Tibial artery (tissue), 4 donors: ENCODE data around the gene TFPI2.
"Not testable (repeated sequence)": the region's sequence is repeated elsewhere in the genome, so short reads cannot be mapped to it uniquely, and the experiment has no call there.

Experiments
- DNase-seq, 2 donors: peaks; one replicate each; pipeline ENCODE4 v3.0.0-alpha.2; 2019
- H3K27ac ChIP-seq, 2 donors: fragments of 200-600 bp; sonication (generic) in 1 of 2; 1 replicate in 1 of 2; 2 replicates in 1 of 2; pipeline ENCODE4 v1.5.1; 2018 to 2019; ENCODE audit warnings: mild to moderate bottlenecking in 1 of 2
- H3K27me3 ChIP-seq, 2 donors: fragments of 200-600 bp; sonication (generic) in 1 of 2; one replicate each; pipeline versions ENCODE4 v1.5.1 to v1.6.0; 2016 to 2019
- H3K36me3 ChIP-seq, 3 donors: fragments of 200-600 bp; sonication (generic) in 2 of 3; one replicate each; pipeline ENCODE4 v1.5.1; 2016 to 2019; ENCODE audit warnings: mild to moderate bottlenecking in 2 of 3
- H3K4me1 ChIP-seq, 4 donors: fragments of 200-600 bp; sonication (generic) in 2 of 4; 1 replicate in 3 of 4; 2 replicates in 1 of 4; pipeline ENCODE4 v1.5.1; 2016 to 2019
- H3K4me3 ChIP-seq, 2 donors: fragments of 200-600 bp; sonication (generic) in 1 of 2; 1 replicate in 1 of 2; 2 replicates in 1 of 2; pipeline ENCODE4 v1.5.1; 2018 to 2019; ENCODE audit warnings: mild to moderate bottlenecking in 2 of 2
- H3K9me3 ChIP-seq, 3 donors: fragments of 200-600 bp; sonication (generic) in 1 of 3; one replicate each; pipeline ENCODE4 v1.5.1; 2016 to 2019
- CTCF ChIP-seq, 2 experiments: fragments of 200-600 bp in 1 of 2; fragments of 450-650 bp in 1 of 2; IDR thresholded peaks; one replicate each; pipeline ENCODE4 v1.5.1; 2017 to 2019; ENCODE audit warnings: antibody characterized with exemption in 2 of 2, mild to moderate bottlenecking in 1 of 2, moderate library complexity in 1 of 2
- intact Hi-C: fragments of 100-400 bp; cut with DNase I; formaldehyde crosslinking; loops from one replicate; pipeline ENCODE4 v1.15.0; 2023; ENCODE audit warnings: low total_unique reads

Gene TFPI2

GRCh38 chr7:93914581-93915066, 24.1 kb upstream of the TFPI2 start:
- Histone ChIP-seq H3K36me3 (no peaks in the 10 kb centered on the region), H3K9me3 (no peaks in the 10 kb centered on the region), H3K4me3 (no peak overlapping the region), H3K4me1 (peaks cover 0 to 7% (median 2%) of the 10 kb centered on the region in 4 donors), H3K27ac (no peak overlapping the region), H3K27me3 (no peaks in the 10 kb centered on the region)
- intact Hi-C loops: no loop called here
- DNase-seq: no peak
- TF ChIP-seq CTCF (IDR thresholded peaks at IDR 0.05): no peak

GRCh38 chr7:93913197-93913596, 22.6 kb upstream of the TFPI2 start:
- H3K4me1 ChIP-seq: peaks cover 0 to 7% (median 2%) of the 10 kb centered on the region in 4 donors
- no peaks in the 10 kb centered on the region for H3K36me3 ChIP-seq
- DNase-seq: no peak
- no peak for TF ChIP-seq CTCF (IDR thresholded peaks at IDR 0.05)
- no peaks in the 10 kb centered on the region for H3K27me3 ChIP-seq
- H3K27ac ChIP-seq: no peak overlapping the region
- intact Hi-C loops: no loop called here
- no peaks in the 10 kb centered on the region for H3K9me3 ChIP-seq
- H3K4me3 ChIP-seq: no peak overlapping the region

GRCh38 chr7:93911661-93912060, 21.1 kb upstream of the TFPI2 start:
- H3K4me1 ChIP-seq, H3K9me3 ChIP-seq, intact Hi-C loops, DNase-seq, H3K4me3 ChIP-seq, H3K27ac ChIP-seq, H3K27me3 ChIP-seq, H3K36me3 ChIP-seq: not testable (repeated sequence)

GRCh38 chr7:93911242-93911641, 20.7 kb upstream of the TFPI2 start:
- not testable (repeated sequence) for DNase-seq, H3K9me3 ChIP-seq

GRCh38 chr7:93910076-93910994, 19.8 kb upstream of the TFPI2 start:
- Histone ChIP-seq H3K4me3 (no peak overlapping the region), H3K27me3 (no peaks in the 10 kb centered on the region), H3K9me3 (no peaks in the 10 kb centered on the region), H3K4me1 (peaks cover 0 to 7% (median 2%) of the 10 kb centered on the region in 4 donors), H3K27ac (no peak overlapping the region), H3K36me3 (no peaks in the 10 kb centered on the region)
- intact Hi-C loops: no loop called here
- DNase-seq: peak in 1 of 2 donors; percentile 37
- TF ChIP-seq CTCF (IDR thresholded peaks at IDR 0.05): no peak

More at GRCh38 chr7:93911242-93911641, 20.7 kb upstream of the TFPI2 start:
- H3K4me1 ChIP-seq, H3K27ac ChIP-seq, intact Hi-C loops, H3K27me3 ChIP-seq, H3K36me3 ChIP-seq, H3K4me3 ChIP-seq: not testable (repeated sequence)

GRCh38 chr7:93906267-93906666, 15.7 kb upstream of the TFPI2 start, which contains the start of gene GNGT1:
TSS of gene GNGT1 (plus strand) at chr7:93906567. CDS start at chr7:93906747, 180 bp downstream.
- Histone ChIP-seq H3K4me1 (peaks cover 0 to 7% (median 2%) of the 10 kb centered on the region in 4 donors), H3K4me3 (no peak within 1 kb of the TSS), H3K36me3 (no peaks in the 10 kb centered on the region), H3K9me3 (no peaks in the 10 kb centered on the region), H3K27me3 (no peaks in the 10 kb centered on the region), H3K27ac (no peak within 1 kb of the TSS)
- no peak for TF ChIP-seq CTCF (IDR thresholded peaks at IDR 0.05)
- DNase-seq: no peak
- intact Hi-C loops: loop anchor here (10.0 kb wide), 1 partner anchor 99 kb away; the partner anchor contains the start of gene BET1
